HT-29 (cell line): ENCODE data around the gene GABARAPL2. TPM values are rescaled to one million over a fixed set of nuclear protein-coding genes. Genes with fewer than 3 reads are reported as not detected.
A peak's percentile ranks its signal among the peaks of the same experiment; 100 is the strongest.
"Not testable (repeated sequence)": the region's sequence is repeated elsewhere in the genome, so short reads cannot be mapped to it uniquely, and the experiment has no call there.

Experiments used
- DNase-seq: peaks from one replicate; pipeline ENCODE4 v3.0.0-alpha.2; 2015; ENCODE audit warnings: low spot score
- total RNA-seq: library from RNA; depleted of rRNA; stranded (reverse); fragments of >200 nt; shearing (Covaris generic); gene quantifications from 2 replicates; pipeline ENCODE4 v1.2.3, GENCODE V29; 2014

Gene GABARAPL2
- total RNA-seq, 1 experiment from 2014 or later = 34.3 TPM

DNA sequence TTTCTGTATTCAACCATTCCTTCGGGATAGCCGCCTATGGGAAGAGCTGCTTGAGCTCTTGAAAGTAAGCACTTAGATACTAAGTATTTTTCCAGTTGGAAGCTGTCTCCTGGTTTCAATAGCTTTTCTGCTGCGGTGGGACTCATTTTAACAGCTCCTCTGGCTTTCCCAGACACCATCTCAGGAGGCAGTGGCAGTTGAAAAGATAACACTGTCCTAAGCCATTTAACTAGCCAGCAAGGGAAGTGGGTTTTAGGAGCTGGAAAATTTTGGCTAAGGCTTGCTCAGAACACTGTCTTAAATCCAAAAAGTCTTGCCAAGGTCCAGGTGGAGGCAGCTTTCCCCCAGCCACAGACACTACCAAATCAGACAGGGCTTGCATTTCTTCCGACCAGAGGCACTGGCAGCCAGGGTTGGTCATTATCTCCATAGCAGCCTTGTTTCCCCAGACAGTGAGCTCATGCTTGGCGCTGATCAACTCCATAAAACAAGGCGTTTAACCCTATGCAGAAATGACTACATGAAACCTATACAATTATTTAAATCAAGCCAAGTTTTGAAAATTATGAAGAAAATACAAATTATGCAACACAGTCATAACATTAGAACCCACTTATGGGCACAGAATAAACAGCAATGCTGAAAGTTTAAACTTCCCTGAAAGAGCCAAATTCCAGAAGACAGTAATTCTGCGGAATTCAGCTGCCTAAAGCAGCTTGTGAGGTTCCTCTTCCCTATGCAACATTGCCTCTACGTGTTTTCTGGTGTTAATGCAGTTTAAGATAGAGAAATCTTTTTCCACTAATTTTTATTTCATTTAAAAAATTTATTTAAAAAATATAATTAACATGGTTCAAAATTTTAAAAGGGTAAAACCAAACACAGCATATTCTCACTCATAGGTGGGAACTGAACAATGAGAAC is 25.0 kb downstream of the GABARAPL2 start:
- no peak for DNase-seq

DNA sequence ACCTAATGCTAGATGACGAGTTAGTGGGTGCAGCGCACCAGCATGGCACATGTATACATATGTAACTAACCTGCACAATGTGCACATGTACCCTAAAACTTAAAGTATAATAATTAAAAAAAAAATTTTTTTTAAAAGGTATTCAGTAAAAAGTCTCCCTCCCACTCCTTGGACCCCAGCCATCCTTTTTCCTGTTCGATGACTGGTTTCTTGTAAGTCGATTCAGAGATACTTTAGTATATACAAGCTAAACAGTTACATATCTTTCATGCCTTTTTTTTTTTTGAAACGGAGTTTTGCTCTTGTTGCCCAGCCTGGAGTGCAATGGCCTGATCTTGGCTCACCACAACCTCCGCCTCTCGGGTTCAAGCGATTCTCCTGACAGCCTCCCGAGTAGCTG is 25.7 kb downstream of the GABARAPL2 start:
- DNase-seq = not testable (repeated sequence)

DNA sequence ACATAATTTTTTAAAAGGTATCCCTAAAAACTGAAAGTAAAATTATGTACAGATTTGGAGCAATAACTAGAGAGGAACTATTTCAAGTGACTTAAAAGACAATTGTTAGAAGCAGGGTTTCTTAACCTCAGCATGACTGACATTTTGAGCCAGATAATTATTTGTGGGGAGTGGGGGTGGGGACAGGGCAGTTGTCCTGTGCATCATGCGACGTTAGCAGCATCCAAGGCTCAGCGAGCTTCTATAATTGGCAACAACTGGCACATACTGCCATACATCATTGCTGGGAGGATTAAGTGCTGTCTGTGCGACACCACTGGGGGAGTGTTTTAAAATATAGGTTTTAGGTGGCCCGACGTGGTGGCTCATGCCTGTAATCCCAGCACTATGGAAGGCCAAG is 27.1 kb downstream of the GABARAPL2 start:
- DNase-seq = no peak

DNA sequence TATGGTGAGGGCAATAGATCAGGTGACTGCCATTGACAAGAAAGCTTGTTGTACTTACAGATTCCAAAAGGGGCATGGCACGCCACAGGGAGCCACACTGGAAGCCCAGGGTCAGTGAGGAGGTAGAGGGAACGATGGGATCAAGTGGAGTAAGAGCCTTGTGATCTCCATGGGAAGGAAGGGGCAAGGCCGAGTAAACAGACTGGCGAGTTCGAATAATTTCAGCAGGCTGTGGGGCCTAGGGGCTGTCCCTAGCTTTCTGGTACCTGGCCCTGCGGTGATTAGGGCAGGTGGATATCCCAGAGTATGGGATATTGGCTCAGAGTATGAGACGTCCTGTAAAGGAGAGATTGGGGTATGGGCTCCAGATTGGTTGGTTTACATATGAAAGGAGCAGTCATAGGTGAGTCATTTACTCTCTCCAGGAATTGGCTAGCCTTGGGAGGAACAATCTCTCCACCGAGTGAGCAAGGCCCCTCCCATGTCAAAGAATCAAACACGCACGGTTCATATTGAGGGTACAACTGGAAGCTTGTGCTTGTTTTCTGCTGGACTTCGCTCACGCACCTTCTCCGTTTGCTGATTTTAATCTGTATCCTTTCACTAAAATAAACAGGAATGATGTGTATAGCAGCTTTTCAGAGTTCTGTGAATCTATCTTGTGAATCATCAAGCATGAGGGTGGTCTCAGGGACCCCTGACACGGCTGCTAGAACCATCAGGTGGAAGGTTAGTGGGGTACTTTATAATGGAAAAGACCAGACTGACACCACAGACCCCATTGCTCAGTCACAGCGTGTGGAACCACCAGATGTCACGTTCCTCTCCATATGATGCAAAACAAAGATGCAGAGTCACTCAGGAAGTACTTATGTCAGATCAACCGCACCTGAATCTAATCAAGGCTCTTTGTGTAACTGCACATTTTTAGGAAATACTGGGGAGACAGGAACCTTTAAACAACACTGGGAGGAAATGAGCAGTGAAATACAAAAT is 27.9 kb downstream of the GABARAPL2 start:
- no peak for DNase-seq

DNA sequence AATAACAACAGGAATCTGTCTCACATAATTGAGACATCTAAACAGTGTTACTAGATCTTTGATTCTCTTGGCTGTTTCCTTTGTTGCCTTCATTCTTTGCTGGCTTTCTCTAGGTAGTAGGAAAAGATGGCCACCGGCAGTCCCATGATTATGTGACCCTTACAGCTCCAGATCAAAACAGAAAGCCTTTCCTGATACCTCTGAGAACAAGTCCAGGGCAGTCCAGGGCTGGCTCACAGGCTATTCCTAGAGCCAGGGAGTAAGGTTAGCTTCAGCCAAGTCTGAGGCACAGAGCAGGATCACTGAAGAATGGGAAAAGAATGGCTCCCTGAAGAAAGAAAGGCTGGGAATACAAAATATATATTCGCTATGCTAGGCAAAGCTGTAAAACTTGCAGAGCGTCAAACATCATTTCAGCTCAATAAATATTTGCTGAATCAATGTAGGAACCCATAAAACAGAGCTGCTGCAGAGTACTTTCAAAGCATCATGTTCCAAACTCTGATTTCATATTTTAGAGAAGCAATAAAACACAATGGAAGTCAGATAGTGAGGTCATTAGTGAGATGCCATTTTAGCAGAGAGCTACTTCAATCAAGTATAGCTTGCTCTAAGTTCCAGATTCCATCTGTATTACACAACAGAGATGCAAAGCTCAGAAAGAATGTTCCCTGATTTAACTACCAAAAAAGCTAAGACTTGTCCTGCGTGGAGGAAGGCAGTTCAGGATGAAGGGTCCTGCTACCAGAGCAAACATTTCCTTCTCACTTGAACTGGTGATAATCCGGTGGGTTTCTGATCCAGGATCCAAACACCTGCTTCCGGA is 33.5 kb downstream of the GABARAPL2 start:
- no peak for DNase-seq

DNA sequence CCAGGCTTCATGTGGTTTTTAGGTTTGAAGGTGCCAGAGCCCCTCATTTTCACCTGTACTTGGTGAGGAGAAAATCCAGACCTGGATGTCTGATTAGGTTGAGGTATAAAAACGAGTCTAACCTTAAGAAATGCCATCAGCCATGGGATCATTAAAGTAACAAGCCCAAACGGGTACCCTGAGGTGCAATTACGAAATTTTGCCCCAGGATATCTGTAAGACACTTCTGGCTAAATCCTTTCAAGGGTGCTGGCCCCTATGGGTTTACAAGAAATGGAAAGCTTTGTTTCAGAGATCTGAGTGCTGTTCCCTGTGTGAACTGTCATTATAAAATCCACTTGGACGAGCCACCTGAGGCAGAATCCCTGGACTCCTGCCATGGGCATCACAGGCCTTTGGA is 37.1 kb downstream of the GABARAPL2 start:
- no peak for DNase-seq

DNA sequence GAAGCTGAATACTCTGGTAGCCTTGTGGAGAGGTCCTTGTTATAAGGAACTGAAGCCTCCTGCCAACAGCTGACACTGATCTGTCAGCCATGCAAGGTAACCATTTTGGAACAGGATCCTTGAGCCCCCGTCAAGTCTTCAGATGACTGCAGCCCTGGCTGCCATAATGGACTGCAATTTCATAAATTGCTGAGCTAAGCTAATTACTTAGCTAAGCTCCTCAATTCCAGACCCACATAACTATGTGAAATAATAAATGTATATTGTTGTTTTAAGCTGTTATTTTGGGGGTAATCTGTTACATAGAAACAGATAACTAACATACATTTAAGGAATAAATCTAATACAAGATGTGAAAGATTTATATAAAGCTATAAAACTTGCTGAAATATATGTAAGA is 40.3 kb downstream of the GABARAPL2 start:
- DNase-seq = no peak

DNA sequence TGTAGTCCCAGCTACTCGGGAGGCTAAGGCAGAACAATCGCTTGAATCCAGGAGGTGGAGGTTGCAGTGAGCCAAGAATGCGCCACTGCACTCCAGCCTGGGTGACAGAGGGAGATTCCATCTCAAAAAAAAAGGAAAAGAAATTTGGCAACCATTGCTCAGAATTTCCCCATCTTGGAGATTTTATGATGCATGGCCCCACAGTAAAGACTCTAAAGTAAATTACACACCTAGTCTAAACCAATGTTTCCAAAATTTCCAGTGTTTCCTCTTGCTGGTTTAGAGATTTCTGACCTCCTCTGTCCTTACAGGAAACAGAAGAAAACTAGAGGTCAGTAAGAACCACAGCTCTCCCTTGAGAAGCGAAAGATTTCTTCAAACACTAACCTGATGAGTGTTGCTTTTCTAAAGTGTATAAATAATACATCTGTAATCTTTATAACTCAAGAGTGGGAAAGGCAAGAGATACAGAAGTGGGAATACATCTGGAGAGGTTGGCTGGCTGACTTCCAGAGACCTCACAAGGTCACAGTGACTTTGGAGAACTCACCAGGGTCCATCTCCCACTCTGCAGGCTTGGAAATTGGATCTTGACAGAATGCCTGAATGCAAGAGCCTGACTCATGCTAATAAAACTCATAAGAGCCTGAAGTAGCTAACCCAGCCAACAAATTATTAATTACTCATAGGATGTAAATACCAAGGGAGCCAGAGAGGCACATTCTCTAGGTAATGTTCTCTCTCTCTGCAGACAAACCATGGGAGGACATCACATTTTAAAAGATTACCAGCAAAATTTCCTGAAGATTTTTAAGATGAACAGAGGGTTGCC is 48.1 kb downstream of the GABARAPL2 start:
- DNase-seq = no peak

DNA sequence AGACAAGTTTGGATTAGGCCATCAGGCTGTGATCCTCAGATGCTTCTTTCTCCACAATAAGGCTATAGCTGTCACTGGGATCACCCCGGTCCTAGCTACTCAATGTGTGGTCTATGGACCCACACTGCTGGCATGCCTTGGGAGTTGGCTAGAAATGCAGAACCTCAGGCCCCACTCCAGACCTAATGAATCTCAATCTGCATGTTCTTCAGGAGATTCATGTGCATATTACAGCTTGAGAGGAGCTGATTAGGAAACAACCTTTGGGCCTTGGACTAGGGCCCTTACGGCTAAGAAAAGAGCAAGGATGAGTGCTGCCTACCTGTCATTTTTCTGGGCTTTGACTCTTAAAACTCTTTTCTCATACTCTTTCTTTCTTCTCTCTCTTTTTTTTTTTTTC is 49.4 kb downstream of the GABARAPL2 start:
- DNase-seq = no peak

DNA sequence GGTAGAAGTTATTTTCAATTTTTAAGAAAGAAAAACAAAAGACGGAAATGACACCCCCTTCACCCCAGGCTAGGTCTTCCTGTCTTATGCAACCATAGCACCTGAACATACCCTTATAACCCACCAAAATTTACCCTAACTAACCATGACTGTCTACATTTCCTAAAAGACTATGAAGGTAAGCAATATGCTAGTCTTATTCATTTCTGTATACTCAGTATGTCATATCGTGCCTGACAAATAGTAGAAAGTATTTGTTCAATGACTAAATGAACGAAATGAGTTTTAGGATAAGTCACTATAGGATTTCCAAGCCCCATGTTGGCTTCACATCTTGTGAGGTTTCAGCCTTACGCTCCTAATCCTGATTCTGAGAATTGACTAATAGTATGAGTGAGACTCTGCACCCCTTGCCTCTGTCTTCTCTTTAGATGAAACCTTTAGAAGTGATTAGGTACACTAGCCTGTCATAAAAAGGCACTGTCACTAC is 50.4 kb downstream of the GABARAPL2 start:
- DNase-seq = no peak

DNA sequence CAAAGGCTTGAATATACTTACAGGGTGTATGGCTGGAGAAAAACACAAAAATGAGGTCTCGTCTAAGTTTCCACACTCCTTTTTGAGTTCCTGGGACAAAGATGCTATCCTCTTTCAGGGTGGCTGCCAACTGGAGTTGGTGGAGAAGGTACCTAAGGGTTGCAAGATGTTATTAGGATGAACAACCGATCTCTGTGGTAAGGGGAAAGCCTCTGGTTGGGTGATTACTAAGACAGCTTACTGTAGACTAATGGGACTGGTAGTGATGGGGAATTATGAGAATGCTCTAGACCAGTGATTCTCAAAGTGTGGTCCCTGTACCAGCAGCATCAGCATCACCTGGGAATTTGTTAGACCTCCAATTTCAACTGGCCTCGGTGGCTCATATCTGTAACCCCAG is 50.9 kb downstream of the GABARAPL2 start:
- no peak for DNase-seq

DNA sequence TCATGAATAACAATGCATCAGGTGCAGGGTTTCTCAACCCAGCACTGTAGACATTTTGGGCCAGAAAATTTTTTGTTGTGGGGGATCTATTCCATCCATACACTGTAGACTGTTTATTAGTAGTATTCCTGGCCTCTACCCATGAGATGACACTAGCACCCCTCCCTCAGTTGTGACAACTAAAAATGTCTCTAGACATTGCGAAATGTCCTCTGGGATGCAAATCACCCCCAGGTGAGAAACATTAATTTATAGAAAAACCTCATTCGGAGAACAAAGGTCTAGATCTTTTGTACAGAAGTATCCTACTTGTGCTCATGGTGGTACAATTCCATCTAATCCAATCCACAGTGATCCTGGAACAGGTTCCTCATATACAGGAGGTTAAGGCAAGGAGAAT is 52.6 kb downstream of the GABARAPL2 start:
- DNase-seq = no peak

DNA sequence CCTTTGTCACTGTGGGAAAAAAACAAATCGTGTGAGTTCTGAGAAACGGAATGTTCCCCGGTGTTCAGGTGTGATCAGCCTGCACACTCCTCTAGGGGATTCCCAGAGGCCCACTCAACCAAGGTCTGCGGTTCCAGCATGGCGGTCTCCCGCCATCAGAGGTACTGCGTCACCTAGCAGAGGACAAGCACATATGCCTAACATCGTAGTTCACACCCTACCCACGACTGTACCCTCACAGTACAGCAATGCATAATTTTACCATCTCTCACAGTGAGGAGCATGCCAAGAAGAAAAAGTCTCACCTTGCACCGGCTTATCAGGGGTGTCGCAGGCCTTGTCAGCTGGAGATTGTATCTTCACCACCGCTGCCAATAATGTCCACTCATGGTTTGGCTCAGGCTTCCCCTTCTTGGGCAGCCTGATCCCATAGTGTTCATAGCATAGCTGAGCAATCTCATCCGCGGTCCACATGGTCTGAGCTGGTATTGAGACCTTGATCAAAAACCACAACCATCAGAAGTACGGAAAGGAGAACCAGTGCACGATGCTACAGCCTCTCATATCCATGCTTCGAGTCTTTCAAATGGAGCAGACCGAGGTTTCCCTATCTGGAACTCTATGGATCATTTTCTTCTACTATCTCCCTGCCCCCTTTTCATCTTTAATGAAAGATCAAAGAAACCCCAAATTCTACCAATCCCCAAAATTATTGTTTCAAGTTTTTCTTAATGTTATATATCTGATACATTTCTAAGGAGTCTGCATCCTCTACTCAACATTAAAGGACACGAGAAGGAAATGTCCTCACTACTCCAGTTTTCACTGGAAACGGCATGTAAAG is 54.4 kb downstream of the GABARAPL2 start:
- DNase-seq = no peak

DNA sequence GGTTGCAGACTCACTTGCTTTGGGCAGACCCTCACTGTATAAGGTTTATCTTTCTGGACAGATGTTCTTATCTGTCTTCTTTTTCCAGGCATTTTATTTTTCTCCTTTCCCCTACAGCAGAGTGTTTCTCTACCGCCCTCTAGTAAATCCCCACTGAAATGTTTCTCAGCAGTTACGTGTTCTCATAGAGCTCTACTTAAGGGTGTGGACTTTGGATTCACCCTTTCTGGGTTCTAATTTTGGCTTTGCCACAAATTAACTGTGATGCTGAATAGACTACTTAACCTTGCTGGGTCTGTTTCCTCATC is 54.9 kb downstream of the GABARAPL2 start:
- DNase-seq = peak; percentile 18

DNA sequence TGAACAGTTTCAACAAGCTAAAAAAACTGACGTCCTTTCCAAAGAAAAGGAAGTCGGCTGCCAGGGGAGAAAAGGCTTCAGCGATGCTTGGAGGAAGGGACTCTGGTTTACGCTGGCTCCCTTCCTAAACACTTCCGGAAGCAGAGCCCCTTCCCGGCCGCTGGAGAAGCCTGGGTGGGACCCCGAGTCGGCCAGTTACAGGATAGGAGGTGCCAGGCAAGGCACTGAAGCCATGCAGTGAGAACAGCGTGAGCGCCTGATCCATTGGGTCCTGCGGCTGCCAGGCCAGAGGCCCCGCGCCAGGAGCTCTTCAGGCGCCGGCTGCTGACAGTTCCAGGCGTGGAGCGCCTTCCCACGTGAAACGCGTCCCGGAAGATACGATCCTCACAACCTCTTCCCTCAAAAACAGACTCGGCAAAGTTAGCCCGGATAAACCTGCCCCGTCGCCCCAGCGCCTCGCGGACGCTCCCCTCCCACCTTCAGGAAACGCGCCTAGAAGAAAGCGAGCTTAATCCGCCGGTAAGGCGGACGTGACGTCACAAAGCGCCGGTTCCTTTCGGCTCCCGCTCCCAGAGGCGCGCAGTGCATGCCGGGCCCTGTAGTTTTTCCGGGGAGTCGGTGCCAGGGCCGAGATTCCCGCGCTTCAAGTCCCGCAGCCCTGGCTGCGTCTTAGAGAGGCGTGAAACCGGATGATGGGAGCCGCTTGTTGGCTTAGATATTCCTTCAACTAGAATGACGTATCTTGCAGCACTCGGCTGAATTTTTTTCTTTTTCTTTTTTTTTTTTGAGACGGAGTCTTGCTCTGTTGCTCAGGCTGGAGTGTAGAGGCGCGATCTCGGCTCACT is 56.8 kb downstream of the GABARAPL2 start, which contains the start of gene ADAT1:
ADAT1 (minus strand) TSS at position 521 of the 845 bp plus-strand sequence. CDS start 2,482 bp downstream, outside the sequence.
- DNase-seq = peak; percentile 98

DNA sequence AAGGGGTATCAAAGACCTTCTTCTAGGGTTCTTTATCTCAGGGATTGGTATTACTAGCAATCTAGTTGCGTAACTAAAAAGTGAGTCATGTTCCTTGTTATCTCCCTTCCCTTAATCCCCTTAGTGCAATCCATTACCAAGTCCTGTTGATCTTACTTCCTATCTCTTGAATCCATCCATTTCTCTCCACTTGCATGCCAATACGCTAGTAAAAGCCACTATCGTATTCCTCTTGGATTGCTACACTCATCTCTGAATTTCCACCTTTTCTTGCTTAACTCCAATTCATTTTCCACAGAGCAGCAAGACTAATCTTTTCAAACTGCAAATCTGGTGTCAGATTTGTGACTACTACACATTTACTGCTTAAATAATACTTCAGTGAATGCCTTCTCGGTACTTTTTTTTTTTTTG is 58.7 kb downstream of the GABARAPL2 start:
- DNase-seq = peak; percentile 7

DNA sequence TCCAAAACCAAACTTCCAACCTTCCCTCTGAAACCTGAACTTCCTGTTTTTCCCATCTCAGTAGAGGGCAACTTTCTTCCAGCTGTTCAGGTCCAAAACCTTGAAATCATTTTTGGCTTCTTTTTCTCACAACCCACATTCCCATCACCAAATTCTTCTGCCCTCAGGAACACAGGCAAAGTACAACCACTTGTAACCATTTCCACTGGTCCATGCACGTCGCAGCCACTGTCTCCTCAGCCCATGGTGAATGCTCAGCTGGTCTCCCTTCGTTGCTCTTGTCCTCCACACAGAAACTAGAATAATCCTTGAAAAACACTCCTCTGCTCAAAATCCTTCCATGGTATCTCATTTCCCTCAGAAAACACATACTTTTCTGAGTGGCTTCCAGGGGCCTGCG is 60.6 kb downstream of the GABARAPL2 start:
- DNase-seq = no peak
